HEK293 (cell line): ENCODE measurements around the gene FDXACB1.
A peak's percentile ranks its signal among the peaks of the same experiment; 100 is the strongest.

ENCODE experiments used
- CTCF ChIA-PET: fragments of 350-600 bp; formaldehyde crosslinking; extraction: SDS; loops from one replicate; lab custom pipeline; 2021; ENCODE audit warnings: antibody characterized with exemption; lab: Yijun Ruan, JAX
- POLR2A ChIA-PET: fragments of 300-600 bp; formaldehyde crosslinking; extraction: SDS; loops from one replicate; lab custom pipeline; 2020; ENCODE audit warnings: antibody characterized with exemption, inconsistent platforms; lab: Yijun Ruan, JAX
- H3K27ac ChIP-seq: fragments of 200-500 bp; sonication (Bioruptor generic); 2 replicates; pipeline ENCODE4 v1.5.1; 2014; ENCODE audit warnings: low read depth, low read length, control low read depth, inconsistent platforms; ENCODE audit errors: extremely low read depth
- H3K36me3 ChIP-seq, 2 experiments: fragments of 200-500 bp in 1 of 2; sonication (Bioruptor generic) in 1 of 2; 1 replicate in 1 of 2; 2 replicates in 1 of 2; pipeline ENCODE4 v1.5.1; 2014 to 2017; ENCODE audit warnings: inconsistent platforms in 2 of 2, low read length in 2 of 2; ENCODE audit not compliant: control insufficient read depth in 2 of 2, insufficient read depth in 1 of 2
- H3K4me1 ChIP-seq: fragments of 200-500 bp; sonication (Bioruptor generic); 2 replicates; pipeline ENCODE4 v1.5.1; 2014; ENCODE audit warnings: mild to moderate bottlenecking, low read length, inconsistent platforms; ENCODE audit not compliant: control insufficient read depth, insufficient read depth
- H3K4me3 ChIP-seq: 2 replicates; pipeline ENCODE4 v1.5.1; 2011; ENCODE audit warnings: low read depth, mild to moderate bottlenecking, control low read depth, low read length, moderate library complexity
- H3K9me3 ChIP-seq: fragments of 200-500 bp; sonication (Bioruptor generic); 2 replicates; pipeline ENCODE4 v1.5.1; 2014; ENCODE audit warnings: low read depth, low read length, inconsistent platforms; ENCODE audit not compliant: control insufficient read depth, insufficient read depth
- GFI1B ChIP-seq: fragments of 450-650 bp; formaldehyde crosslinking; IDR thresholded peaks from 2 replicates; pipeline ENCODE4 v1.5.1; 2016; ENCODE audit warnings: missing biosample characterization, missing genetic modification characterization
- PBX3 ChIP-seq: sonication (generic); formaldehyde crosslinking; IDR thresholded peaks from 2 replicates; pipeline ENCODE4 v1.8.1; 2022; ENCODE audit warnings: mild to moderate bottlenecking, moderate library complexity, missing genetic modification reagents
- SCRT2 ChIP-seq: fragments of 450-650 bp; formaldehyde crosslinking; IDR thresholded peaks from 2 replicates; pipeline ENCODE4 v1.5.1; 2016; ENCODE audit warnings: missing biosample characterization, missing genetic modification characterization
- ZBTB11 ChIP-seq: fragments of 450-650 bp; formaldehyde crosslinking; conservative IDR thresholded peaks from 2 replicates; pipeline ENCODE4 v1.5.1; 2016; ENCODE audit warnings: low read depth, missing biosample characterization, missing genetic modification characterization
- ZNF302 ChIP-seq: fragments of 450-650 bp; formaldehyde crosslinking; IDR thresholded peaks from 2 replicates; pipeline ENCODE4 v1.5.1; 2016; ENCODE audit warnings: missing biosample characterization, missing genetic modification characterization, low read depth
- ZNF311 ChIP-seq: fragments of 450-650 bp; formaldehyde crosslinking; IDR thresholded peaks from 2 replicates; pipeline ENCODE4 v1.5.1; 2017; ENCODE audit warnings: missing biosample characterization, missing genetic modification characterization, borderline replicate concordance
- ZNF600 ChIP-seq: fragments of 450-650 bp; formaldehyde crosslinking; IDR thresholded peaks from 2 replicates; pipeline ENCODE4 v1.5.1; 2016; ENCODE audit warnings: missing biosample characterization, missing genetic modification characterization
- ZNF629 ChIP-seq: fragments of 450-650 bp; formaldehyde crosslinking; IDR thresholded peaks from 2 replicates; pipeline ENCODE4 v1.5.1; 2017; ENCODE audit warnings: missing biosample characterization, missing genetic modification characterization
- ZNF776 ChIP-seq: fragments of 450-650 bp; formaldehyde crosslinking; IDR thresholded peaks from 2 replicates; pipeline ENCODE4 v1.5.0; 2017; ENCODE audit warnings: missing biosample characterization, missing genetic modification characterization, borderline replicate concordance

Gene FDXACB1

GRCh38 chr11:111913997-111914396 lies 35.0 kb upstream of the FDXACB1 start:
- Histone ChIP-seq H3K4me1 (no peaks in the 10 kb centered on the region), H3K9me3 (no peaks in the 10 kb centered on the region), H3K4me3 (no peak overlapping the region), H3K36me3 (no peaks in the 10 kb centered on the region), H3K27ac (no peak overlapping the region)
- ChIA-PET POLR2A (interaction anchor here (1.1 kb wide), 1 partner anchor 13 kb away, joined by 3 read pairs; no protein-coding TSS in a partner anchor), CTCF (interaction anchor here (0.5 to 1.2 kb wide), 2 partner anchors 18 to 110 kb away, joined by 4 to 5 read pairs; no protein-coding TSS in a partner anchor)
- no peak for TF ChIP-seq GFI1B
- TF ChIP-seq ZNF600 (tag by site-specific recombination), result 0 out of 2 replicates have a peak, but pooled peaks have one; percentile 21
- TF ChIP-seq ZNF629 (tag by site-specific recombination), result peak; percentile 47; the same call in 1 of the 2 replicates

- TF ChIP-seq PBX3 (CRISPR knock-in tag), result no peak
- no peak overlapping the region for H3K4me3 ChIP-seq
- H3K36me3 ChIP-seq, result no peaks in the 10 kb centered on the region
- no peaks in the 10 kb centered on the region for H3K9me3 ChIP-seq
- no peaks in the 10 kb centered on the region for H3K4me1 ChIP-seq
- no peak overlapping the region for H3K27ac ChIP-seq
- ChIA-PET POLR2A (interaction anchor here (1.1 kb wide), 1 partner anchor 14 kb away, joined by 3 read pairs; no protein-coding TSS in a partner anchor), CTCF (interaction anchor here (0.5 to 0.6 kb wide), 2 partner anchors 110 to 292 kb away, joined by 3 to 4 read pairs; no protein-coding TSS in a partner anchor)
Observed at GRCh38 chr11:111913031-111913861, 34.3 kb upstream of the FDXACB1 start.

- no peaks in the 10 kb centered on the region for H3K4me1 ChIP-seq
- POLR2A ChIA-PET, result no interaction called here
- TF ChIP-seq ZNF776 (tag by site-specific recombination) (no peak), ZBTB11 (tag by site-specific recombination) (no peak), ZNF311 (tag by site-specific recombination) (no peak), ZNF302 (no peak)
- no peaks in the 10 kb centered on the region for H3K9me3 ChIP-seq
- CTCF ChIA-PET, result no interaction called here
- no peak within 1 kb of the TSS for H3K27ac ChIP-seq
- no peaks in the 10 kb centered on the region for H3K36me3 ChIP-seq
- H3K4me3 ChIP-seq, result no peak within 1 kb of the TSS
Observed at GRCh38 chr11:111912535-111912934, 33.6 kb upstream of the FDXACB1 start, which contains the start of gene HSPB2. TSS of gene HSPB2 (plus strand) at chr11:111912734. CDS start at chr11:111912830, 96 bp downstream.

- H3K4me3 ChIP-seq, result no peak within 1 kb of the TSS
- CTCF ChIA-PET, result interaction anchor here (0.8 kb wide), 1 partner anchor 71 kb away, joined by 3 read pairs; no protein-coding TSS in a partner anchor
- TF ChIP-seq ZNF776 (tag by site-specific recombination) (no peak), SCRT2 (peak; percentile 66)
- no peak within 1 kb of the TSS for H3K27ac ChIP-seq
- POLR2A ChIA-PET, result interaction anchor here (0.5 to 1.1 kb wide), 2 partner anchors 15 to 153 kb away, joined by 4 to 7 read pairs; no protein-coding TSS in a partner anchor
- H3K4me1 ChIP-seq, result no peaks in the 10 kb centered on the region
- no peaks in the 10 kb centered on the region for H3K36me3 ChIP-seq
- H3K9me3 ChIP-seq, result no peaks in the 10 kb centered on the region
Observed at GRCh38 chr11:111911563-111912401, 32.8 kb upstream of the FDXACB1 start, which contains the start of gene CRYAB. TSS of gene CRYAB (minus strand) at chr11:111911770. CDS start at chr11:111911724, 46 bp downstream.
